HepG2 (cell line): ENCODE results near the gene C1orf35. TPM values are rescaled to one million over a fixed set of nuclear protein-coding genes. Genes with fewer than 3 reads are reported as not detected.

ENCODE experiments used
- ATAC-seq: fragments of 200-7000 bp; cut with Tn5 transposase; 3 replicates; pipeline ENCODE4 v1.9.1; 2020; ENCODE audit warnings: mild to moderate bottlenecking, moderate library complexity
- BruUV-seq: library from RNA; stranded (reverse); fragments of 400-500 nt; replicated peaks from 2 replicates; lab custom pipeline; 2021; lab: Mats Ljungman, UMichigan
- CTCF ChIA-PET: fragments of 300-600 bp; formaldehyde crosslinking; extraction: SDS; loops from one replicate; lab custom pipeline; 2021; ENCODE audit warnings: low total read pairs, inconsistent platforms, low intra/inter-chr PET ratio; lab: Yijun Ruan, JAX
- POLR2A ChIA-PET: fragments of 350-600 bp; sonication (Branson Sonifier 250); formaldehyde crosslinking; loops from one replicate; lab custom pipeline; 2020; ENCODE audit warnings: antibody characterized with exemption, inconsistent platforms; lab: Yijun Ruan, JAX
- DNase-seq: peaks from one replicate; pipeline ENCODE4 v3.0.0-alpha.2; 2015; ENCODE audit warnings: low spot score
- FAIRE-seq: peaks from 3 replicates; lab custom pipeline; 2011; peaks lifted over from hg19 to GRCh38; lab: Jason Lieb, UNC
- H2AFZ ChIP-seq: one replicate; pipeline ENCODE4 v1.6.1; 2011; ENCODE audit warnings: low read length, inconsistent platforms
- H3K27ac ChIP-seq: fragments of 300-600 bp; 3 replicates; pipeline ENCODE4 v1.8.0; 2011; ENCODE audit warnings: mixed run types, mild to moderate bottlenecking, mixed read lengths, low read length, inconsistent platforms; ENCODE audit not compliant: insufficient read depth; ENCODE audit errors: extremely low read length
- H3K27me3 ChIP-seq, 2 experiments: fragments of 200-600 bp in 1 of 2; 2 replicates in 1 of 2; 3 replicates in 1 of 2; pipeline versions ENCODE4 v1.6.0 to v1.8.0; 2011; ENCODE audit warnings: low read length in 2 of 2, mild to moderate bottlenecking in 2 of 2, moderate library complexity in 2 of 2, inconsistent platforms in 1 of 2; ENCODE audit not compliant: insufficient read depth in 2 of 2, control insufficient read depth in 1 of 2
- H3K36me3 ChIP-seq, 2 experiments: fragments of 200-600 bp in 1 of 2; replicated peaks in 1 of 2; 2 replicates in 1 of 2; 3 replicates in 1 of 2; pipeline versions ENCODE4 v1.5.1 to v1.8.0; 2011; ENCODE audit warnings: low read length in 2 of 2, inconsistent platforms in 1 of 2; ENCODE audit not compliant: insufficient read depth in 2 of 2, control insufficient read depth in 1 of 2
- H3K4me1 ChIP-seq: 2 replicates; pipeline ENCODE4 v1.5.1; 2012; ENCODE audit warnings: low read length, inconsistent platforms; ENCODE audit not compliant: insufficient read depth
- H3K4me2 ChIP-seq: 2 replicates; pipeline ENCODE4 v1.6.0; 2011; ENCODE audit warnings: low read depth, low read length, inconsistent platforms
- H3K4me3 ChIP-seq, 3 experiments: fragments of 200-600 bp in 1 of 3; sonication (generic), shearing (Covaris generic) in 1 of 3; replicated peaks in 1 of 3; 2 replicates each; pipeline ENCODE4 v1.5.1; 2011 to 2016; ENCODE audit warnings: low read length in 3 of 3, inconsistent platforms in 2 of 3, low read depth in 2 of 3, mild to moderate bottlenecking in 2 of 3, control low read depth in 1 of 3, mixed read lengths in 1 of 3; ENCODE audit not compliant: insufficient read depth in 1 of 3
- H3K79me2 ChIP-seq: one replicate; pipeline ENCODE4 v1.6.1; 2011; ENCODE audit warnings: low read length, inconsistent platforms; ENCODE audit not compliant: insufficient read depth
- H3K9ac ChIP-seq: 2 replicates; pipeline ENCODE4 v1.6.0; 2011; ENCODE audit warnings: mild to moderate bottlenecking, low read depth, low read length, inconsistent platforms; ENCODE audit not compliant: insufficient read depth
- H3K9me3 ChIP-seq: 2 replicates; pipeline ENCODE4 v1.5.1; 2012; ENCODE audit warnings: mild to moderate bottlenecking, low read length
- H4K20me1 ChIP-seq: 2 replicates; pipeline ENCODE4 v1.6.0; 2011; ENCODE audit warnings: inconsistent platforms, mild to moderate bottlenecking, low read length, moderate library complexity; ENCODE audit not compliant: insufficient read depth
- ELF4 ChIP-seq: sonication (generic); formaldehyde crosslinking; IDR thresholded peaks from 2 replicates; pipeline ENCODE4 v1.5.0; 2020; ENCODE audit warnings: missing genetic modification reagents, mild to moderate bottlenecking, moderate library complexity, borderline replicate concordance
- HCFC1 ChIP-seq: fragments of 150-350 bp; IDR thresholded peaks from 2 replicates; pipeline ENCODE4 v1.6.1; 2014; ENCODE audit warnings: low read depth, low read length
- MEF2D ChIP-seq: sonication (generic); formaldehyde crosslinking; IDR thresholded peaks from 2 replicates; pipeline ENCODE4 v1.5.1; 2020; ENCODE audit warnings: mild to moderate bottlenecking, missing genetic modification reagents
- MIER3 ChIP-seq: IDR thresholded peaks from 2 replicates; pipeline ENCODE4 v1.6.1; 2016; ENCODE audit warnings: missing compliant biosample characterization, borderline replicate concordance
- PLSCR1 ChIP-seq: sonication (generic); formaldehyde crosslinking; IDR thresholded peaks from 2 replicates; pipeline ENCODE4 v1.5.0; 2020; ENCODE audit warnings: missing genetic modification reagents, mild to moderate bottlenecking, borderline replicate concordance
- U2AF2 ChIP-seq: fragments of 200-400 bp; formaldehyde crosslinking; IDR thresholded peaks from 2 replicates; pipeline ENCODE4 v1.6.1; 2017; ENCODE audit warnings: low read depth, mild to moderate bottlenecking, low read length
- ZNF281 ChIP-seq: sonication (generic); formaldehyde crosslinking; IDR thresholded peaks from 2 replicates; pipeline ENCODE4 v1.4.0; 2020; ENCODE audit warnings: missing genetic modification reagents, borderline replicate concordance
- ZNF687 ChIP-seq: sonication (generic); formaldehyde crosslinking; IDR thresholded peaks from 2 replicates; pipeline ENCODE4 v1.5.1; 2020; ENCODE audit warnings: mild to moderate bottlenecking, missing genetic modification reagents, moderate library complexity
- ZSCAN30 ChIP-seq: sonication (generic); formaldehyde crosslinking; IDR thresholded peaks from 2 replicates; pipeline ENCODE4 v1.5.0; 2020; ENCODE audit warnings: mild to moderate bottlenecking, missing genetic modification reagents
- WGBS: methylation state at CpG from one replicate; pipeline ENCODE4 v1.1.6; 2017; ENCODE audit warnings: low lambda C conversion rate; 5-methylcytosine and 5-hydroxymethylcytosine counted together
- in situ Hi-C: cut with HindIII; loops from 2 replicates; pipeline ENCODE4 v1.10.0; 2017; ENCODE audit warnings: low pct_unique_long_range_greater_than_20kb; ENCODE audit not compliant: extremely low pct_ligation_motif_present
- intact Hi-C: fragments of 100-400 bp; cut with micrococcal nuclease; formaldehyde crosslinking; loops from one replicate; pipeline ENCODE4 v1.10.0; 2022; ENCODE audit not compliant: unreplicated experiment
- polyA plus RNA-seq, 8 experiments: library from polyadenylated mRNA; depleted of rRNA in 3 of 8; stranded (reverse) in 7 of 8; unstranded in 1 of 8; fragments of >200 nt; fragmentation: Illumina TruSeq in 4 of 8; extraction: Trizol in 4 of 8; gene quantifications; 2 replicates each; pipeline versions ENCODE4 v1.2.1 to v1.2.3, GENCODE V29; 2011 to 2016; ENCODE audit warnings: low read depth in 4 of 8, missing spikeins in 1 of 8, mixed read lengths in 1 of 8; ENCODE audit not compliant: insufficient read depth in 1 of 8
- total RNA-seq, 5 experiments: library from RNA; depleted of rRNA; stranded (reverse); fragments of >200 nt; fragmentation: Illumina TruSeq; extraction: Trizol; gene quantifications; 2 replicates each; pipeline ENCODE4 v1.2.3, GENCODE V29; 2016; ENCODE audit warnings: low read depth in 1 of 5

The C1orf35 gene
- total and polyA plus RNA-seq, 2 of the 13 experiments (the other 11 are each of a cell fraction or from before 2014, with no cell fraction given): 8.1 to 19.3 TPM

GRCh38 chr1:228144993-228145343, 41.8 kb upstream of the C1orf35 start (continued):
- TF ChIP-seq ZNF281 (CRISPR knock-in tag) (no peak), ZSCAN30 (CRISPR knock-in tag) (no peak), MEF2D (no peak), HCFC1 (no peak), ELF4 (no peak), PLSCR1 (CRISPR knock-in tag) (no peak)

DNA sequence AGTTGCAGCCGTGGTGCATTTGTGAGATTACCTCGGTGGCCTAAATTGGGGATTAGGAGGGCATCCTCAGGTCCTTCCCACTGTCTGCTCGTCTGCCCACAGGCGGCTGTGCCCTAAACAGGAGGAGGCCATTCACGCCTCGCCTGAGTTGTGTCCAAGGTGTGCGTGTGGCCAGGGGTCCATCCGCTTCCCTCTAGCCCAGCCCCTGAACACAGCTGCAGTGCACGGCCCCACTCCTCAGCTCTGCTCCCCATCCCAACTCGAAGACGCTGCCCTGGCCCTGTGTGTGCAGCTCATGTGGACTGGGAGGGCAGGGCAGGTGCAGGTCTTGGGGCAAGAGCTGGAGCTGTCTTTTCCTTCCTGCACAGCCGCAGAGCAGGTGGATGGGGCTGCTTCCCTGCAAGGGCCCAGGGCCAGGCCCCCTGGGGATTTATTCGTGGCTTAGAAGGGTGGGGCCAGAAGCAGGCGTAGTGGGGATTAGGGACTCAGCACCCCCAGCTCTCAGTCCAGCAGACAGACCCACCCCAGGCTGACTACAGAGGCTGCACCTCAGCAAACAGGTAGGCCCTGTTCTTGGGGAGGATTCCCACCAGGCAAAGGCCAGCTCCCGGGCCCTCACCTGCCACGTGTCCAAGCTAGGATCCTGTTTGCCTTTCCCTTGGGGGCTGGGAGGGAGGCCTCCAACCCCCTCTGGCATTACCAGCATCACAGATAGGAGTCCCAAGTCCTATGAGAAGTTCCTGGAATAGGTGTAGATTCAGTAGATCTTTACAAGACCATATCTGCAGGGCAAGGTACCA, 41.3 kb upstream of the C1orf35 start:
- H2AFZ ChIP-seq: no peak overlapping the region
- DNase-seq: no peak
- H3K36me3 ChIP-seq: peaks cover 4 to 17% of the 10 kb centered on the region in 2 experiments; a peak in 4 of 5 replicates
- WGBS: 95% methylated on average over 6 of the region's 16 CpGs
- ChIA-PET POLR2A (interaction anchor here (1.2 kb wide), 1 partner anchor 21 kb away, joined by 6 read pairs; the partner anchor contains the start of gene IBA57), CTCF (no interaction called here)
- TF ChIP-seq MIER3 (CRISPR knock-in tag) (no peak), ZNF687 (0 out of 2 replicates have a peak, but pooled peaks have one; percentile 10), U2AF2 (no peak)
- H3K79me2 ChIP-seq: peaks cover 59% of the 10 kb centered on the region
- no peak overlapping the region; a peak in 1 of 6 replicates for H3K4me3 ChIP-seq
- no peak overlapping the region for H3K27ac ChIP-seq
- H4K20me1 ChIP-seq: peaks cover 23% of the 10 kb centered on the region; the same call in 1 of the 2 replicates
- no peak for ATAC-seq
- no TSS peak for BruUV-seq
- H3K4me2 ChIP-seq: no peak overlapping the region
- peaks cover 46% of the 10 kb centered on the region for H3K4me1 ChIP-seq
- no peaks in the 10 kb centered on the region for H3K9me3 ChIP-seq
- in situ Hi-C loops (no loop called here), intact Hi-C loops (no loop called here)
- H3K27me3 ChIP-seq: no peaks in the 10 kb centered on the region; a peak in 1 of 5 replicates
- H3K9ac ChIP-seq: no peak overlapping the region
- FAIRE-seq: no peak
